Ectodermal cell (in vitro differentiated cells): ENCODE measurements around the gene PAXX.

ENCODE experiments used
- H3K27ac ChIP-seq: 2 replicates; pipeline ENCODE4 v1.7.0; 2013; ENCODE audit warnings: mild to moderate bottlenecking, low read depth, low read length; ENCODE audit not compliant: insufficient read depth, poor library complexity, severe bottlenecking
- H3K27me3 ChIP-seq: 2 replicates; pipeline ENCODE4 v1.7.0; 2013; ENCODE audit warnings: mild to moderate bottlenecking, low read length; ENCODE audit not compliant: insufficient read depth, control insufficient read depth, poor library complexity, severe bottlenecking
- H3K36me3 ChIP-seq: one replicate; pipeline ENCODE4 v1.7.0; 2013; ENCODE audit warnings: low read length; ENCODE audit not compliant: control insufficient read depth, insufficient read depth
- H3K4me1 ChIP-seq: one replicate; pipeline ENCODE4 v1.7.0; 2013; ENCODE audit warnings: low read length; ENCODE audit not compliant: control insufficient read depth, insufficient read depth
- H3K4me3 ChIP-seq: 2 replicates; pipeline ENCODE4 v1.7.0; 2013; ENCODE audit warnings: low read depth, low read length, control low read depth; ENCODE audit not compliant: insufficient read depth
- H3K9me3 ChIP-seq: 2 replicates; pipeline ENCODE4 v1.7.0; 2013; ENCODE audit warnings: mild to moderate bottlenecking, low read length, moderate library complexity; ENCODE audit not compliant: control insufficient read depth
- WGBS, 2 experiments: methylation state at CpG; one replicate each; pipeline ENCODE4 v1.1.7; 2013; ENCODE audit warnings: missing lambda C conversion rate in 2 of 2; 5-methylcytosine and 5-hydroxymethylcytosine counted together

The PAXX gene

DNA sequence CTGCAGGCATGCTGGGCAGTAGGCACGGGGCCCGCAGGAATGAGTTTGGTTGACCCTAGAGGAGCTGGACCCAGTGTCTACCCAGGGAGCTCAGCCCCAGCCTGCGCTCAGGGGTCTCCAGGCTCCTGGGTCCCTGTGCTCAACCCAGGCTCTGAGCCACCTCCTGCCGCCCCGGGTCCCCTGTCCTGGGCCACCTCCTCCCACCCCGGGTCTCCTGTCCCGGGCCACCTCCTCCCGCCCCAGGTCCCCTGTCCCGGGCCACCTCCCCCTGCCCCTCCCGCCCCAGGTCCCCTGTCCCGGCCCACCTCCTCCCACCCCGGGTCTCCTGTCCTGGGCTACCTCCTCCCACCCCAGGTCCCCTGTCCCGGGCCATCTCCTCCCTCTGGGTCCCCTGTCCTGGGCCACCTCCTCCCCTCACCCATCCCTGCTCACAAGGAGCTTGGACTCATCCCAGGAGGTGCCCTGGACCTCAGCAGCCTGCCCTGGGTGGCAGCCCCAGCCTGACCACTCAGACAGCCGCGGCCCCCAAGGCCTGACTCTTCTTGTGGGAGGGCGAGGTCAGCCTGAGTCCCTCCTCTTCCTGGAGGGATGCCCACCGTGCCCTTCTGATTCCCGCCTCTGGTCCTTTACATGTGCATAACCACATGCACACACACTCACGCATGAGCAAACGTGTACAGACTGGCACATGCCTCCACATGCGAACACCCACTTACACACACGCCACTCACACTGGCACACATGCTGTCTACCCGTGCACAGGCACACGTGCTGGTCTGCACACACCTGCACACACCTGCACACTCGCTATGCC is 37.7 kb upstream of the PAXX start:
- 90% methylated on average over 24 to 25 of the region's 25 CpGs for WGBS, 2 experiments
- Histone ChIP-seq H3K4me1 (peaks cover 9% of the 10 kb centered on the region), H3K27me3 (no peaks in the 10 kb centered on the region), H3K27ac (no peak overlapping the region), H3K36me3 (no peaks in the 10 kb centered on the region), H3K9me3 (no peaks in the 10 kb centered on the region), H3K4me3 (no peak overlapping the region)

DNA sequence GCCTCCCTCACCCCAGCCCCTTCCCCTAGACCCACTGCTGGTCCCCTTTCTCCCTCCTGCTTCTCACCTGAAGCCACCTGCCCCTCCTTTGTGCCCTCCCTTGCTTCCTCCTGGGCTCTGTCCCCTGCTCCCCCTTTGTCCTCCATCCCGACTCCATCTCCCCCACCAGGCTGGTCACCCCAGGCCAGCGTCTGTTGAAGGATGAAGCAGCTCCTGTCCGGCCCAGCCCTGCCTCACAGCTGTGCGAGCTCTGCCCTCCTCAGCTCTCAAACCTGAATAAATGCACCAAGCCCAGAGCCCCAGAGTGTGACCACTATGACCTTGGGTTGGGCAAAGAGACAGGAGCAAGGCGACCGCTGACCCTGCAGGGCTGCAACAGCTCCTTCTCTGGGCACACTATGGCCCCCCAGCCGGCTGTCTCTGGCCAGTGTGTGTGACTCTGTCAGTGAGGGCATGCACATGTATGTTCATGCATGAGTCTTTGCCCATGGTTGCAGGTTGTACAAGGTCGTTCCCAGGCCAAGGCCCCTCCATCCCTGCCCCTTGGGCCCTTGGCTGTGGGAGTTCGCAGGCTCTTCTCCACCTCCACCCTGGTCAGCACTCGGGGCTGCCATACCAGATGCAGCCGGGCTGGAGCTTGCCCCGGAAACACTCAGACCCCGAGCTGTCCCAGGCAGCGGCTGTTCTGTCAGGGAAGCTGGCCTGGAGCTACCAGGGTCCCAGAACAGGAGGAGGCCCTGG is 36.9 kb upstream of the PAXX start:
- no peaks in the 10 kb centered on the region for H3K36me3 ChIP-seq
- H3K4me3 ChIP-seq: no peak overlapping the region
- H3K27ac ChIP-seq: no peak overlapping the region
- no peaks in the 10 kb centered on the region for H3K9me3 ChIP-seq
- no peaks in the 10 kb centered on the region for H3K27me3 ChIP-seq
- H3K4me1 ChIP-seq: peaks cover 10% of the 10 kb centered on the region
- 87 to 90% methylated on average over 14 of the region's 14 CpGs for WGBS, 2 experiments

DNA sequence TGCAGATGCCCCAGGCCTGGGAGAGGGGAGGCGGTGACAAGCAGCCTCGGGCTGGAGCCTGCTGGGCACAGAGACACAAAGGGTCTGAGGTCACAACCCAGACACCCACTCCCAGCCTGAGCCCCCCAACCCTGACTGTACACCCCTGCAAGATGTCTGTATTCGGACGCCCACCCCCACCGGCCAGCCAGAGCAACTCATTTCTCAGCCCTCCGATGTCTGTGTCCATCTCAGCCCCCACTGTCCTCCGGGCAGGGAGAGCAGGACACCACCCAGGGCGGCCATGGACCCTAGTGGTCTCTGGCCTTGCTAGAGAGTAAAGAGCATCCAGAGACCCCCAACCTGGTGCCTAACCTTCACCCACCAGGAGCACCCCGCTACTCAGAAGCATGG is 36.3 kb upstream of the PAXX start:
- no peak overlapping the region for H3K4me3 ChIP-seq
- no peak overlapping the region for H3K27ac ChIP-seq
- no peaks in the 10 kb centered on the region for H3K9me3 ChIP-seq
- no peaks in the 10 kb centered on the region for H3K36me3 ChIP-seq
- H3K4me1 ChIP-seq: peaks cover 9% of the 10 kb centered on the region
- 91 to 94% methylated on average over 9 of the region's 9 CpGs for WGBS, 2 experiments
- no peaks in the 10 kb centered on the region for H3K27me3 ChIP-seq

DNA sequence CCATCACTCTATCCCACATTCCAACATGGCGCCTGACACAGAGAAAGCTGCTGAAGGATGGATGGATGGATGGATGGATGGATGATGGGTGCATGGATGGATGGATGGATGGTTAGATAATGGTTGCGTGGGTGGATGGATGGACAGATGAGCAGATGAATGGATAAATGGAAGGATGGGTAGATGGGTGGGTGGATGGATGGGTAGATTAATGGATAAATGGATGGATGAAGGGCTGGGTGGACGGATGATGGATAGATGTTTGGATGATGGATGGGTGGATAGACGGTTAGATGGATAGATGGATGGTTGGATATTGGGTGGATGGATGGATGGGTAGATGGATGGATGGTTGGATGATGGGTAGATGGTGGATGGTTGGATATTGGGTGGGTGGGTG is 35.6 kb upstream of the PAXX start:
- Histone ChIP-seq H3K9me3 (no peaks in the 10 kb centered on the region), H3K36me3 (no peaks in the 10 kb centered on the region), H3K4me1 (peaks cover 5% of the 10 kb centered on the region), H3K4me3 (no peak overlapping the region), H3K27ac (no peak overlapping the region), H3K27me3 (no peaks in the 10 kb centered on the region)
- WGBS, 2 experiments: 92 to 93% methylated on average over 4 of the region's 4 CpGs

DNA sequence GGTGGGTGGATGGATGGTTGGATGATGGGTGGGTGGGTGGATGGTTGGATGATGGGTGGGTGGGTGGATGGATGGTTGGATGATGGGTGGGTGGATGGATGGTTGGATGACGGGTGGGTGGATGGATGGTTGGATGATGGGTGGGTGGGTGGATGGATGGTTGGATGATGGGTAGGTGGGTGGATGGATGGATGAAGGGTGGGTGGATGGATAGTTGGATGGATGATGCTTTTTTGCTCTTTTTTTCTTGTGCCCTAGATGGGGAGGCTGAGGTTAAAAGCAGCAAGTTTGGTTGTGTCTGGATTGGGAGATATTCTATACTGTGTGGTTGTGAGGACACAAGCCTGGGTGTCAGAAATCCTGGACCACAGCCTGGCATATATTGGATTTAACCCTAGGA is 34.8 kb upstream of the PAXX start:
- WGBS, 2 experiments: 96 to 100% methylated on average over 1 of the region's 1 CpG
- no peak overlapping the region for H3K4me3 ChIP-seq
- H3K9me3 ChIP-seq: no peaks in the 10 kb centered on the region
- peaks cover 3% of the 10 kb centered on the region for H3K4me1 ChIP-seq
- H3K27me3 ChIP-seq: no peaks in the 10 kb centered on the region
- H3K36me3 ChIP-seq: no peaks in the 10 kb centered on the region
- no peak overlapping the region for H3K27ac ChIP-seq

DNA sequence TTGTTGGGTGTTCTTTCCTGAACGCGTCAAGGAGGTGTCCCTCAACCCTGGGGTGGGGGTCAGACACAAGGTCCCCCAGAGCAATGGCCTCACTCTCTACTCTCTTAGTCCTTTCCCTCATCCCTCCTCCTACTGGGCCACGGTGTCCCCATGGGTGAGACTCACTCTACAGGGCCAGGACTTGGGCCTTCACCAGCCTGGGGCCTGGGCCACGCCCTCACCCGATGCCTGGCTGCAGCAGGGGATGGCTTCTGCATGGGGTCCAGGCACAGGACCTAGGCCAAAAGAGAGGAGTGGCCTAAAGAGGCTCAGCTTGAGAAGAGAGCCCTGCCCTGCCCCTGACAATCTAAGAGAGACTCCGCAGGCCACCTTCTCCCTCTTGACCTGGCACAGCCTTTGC is 34.3 kb upstream of the PAXX start:
- H3K27me3 ChIP-seq: no peaks in the 10 kb centered on the region
- H3K9me3 ChIP-seq: no peaks in the 10 kb centered on the region
- H3K27ac ChIP-seq: no peak overlapping the region
- no peak overlapping the region for H3K4me3 ChIP-seq
- 91% methylated on average over 6 of the region's 6 CpGs for WGBS, 2 experiments
- H3K36me3 ChIP-seq: no peaks in the 10 kb centered on the region
- H3K4me1 ChIP-seq: peaks cover 3% of the 10 kb centered on the region

DNA sequence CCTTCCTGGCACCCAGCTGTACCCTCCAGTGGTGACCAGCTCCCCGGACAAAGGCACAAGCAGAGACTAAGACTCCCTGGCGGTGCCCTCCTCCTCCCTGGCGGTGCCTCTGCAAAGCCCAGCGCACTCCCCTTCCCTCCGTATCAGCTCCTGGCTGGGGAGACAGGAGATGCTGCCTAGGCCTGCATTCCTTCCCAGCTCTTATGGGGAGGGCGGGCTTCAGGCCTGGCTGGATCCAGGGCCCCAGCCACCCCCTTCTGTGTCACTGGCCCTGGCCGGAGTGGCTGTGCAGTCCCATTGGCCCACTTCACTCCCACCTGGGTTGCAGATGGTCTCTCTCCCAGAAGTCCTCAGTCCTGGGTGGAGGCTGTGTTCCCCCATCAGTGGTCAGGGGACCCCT is 33.7 kb upstream of the PAXX start:
- Histone ChIP-seq H3K27me3 (no peaks in the 10 kb centered on the region), H3K4me1 (peaks cover 3% of the 10 kb centered on the region), H3K9me3 (no peaks in the 10 kb centered on the region), H3K27ac (no peak overlapping the region), H3K4me3 (no peak overlapping the region), H3K36me3 (no peaks in the 10 kb centered on the region)
- WGBS, 2 experiments: 87 to 89% methylated on average over 7 of the region's 7 CpGs

DNA sequence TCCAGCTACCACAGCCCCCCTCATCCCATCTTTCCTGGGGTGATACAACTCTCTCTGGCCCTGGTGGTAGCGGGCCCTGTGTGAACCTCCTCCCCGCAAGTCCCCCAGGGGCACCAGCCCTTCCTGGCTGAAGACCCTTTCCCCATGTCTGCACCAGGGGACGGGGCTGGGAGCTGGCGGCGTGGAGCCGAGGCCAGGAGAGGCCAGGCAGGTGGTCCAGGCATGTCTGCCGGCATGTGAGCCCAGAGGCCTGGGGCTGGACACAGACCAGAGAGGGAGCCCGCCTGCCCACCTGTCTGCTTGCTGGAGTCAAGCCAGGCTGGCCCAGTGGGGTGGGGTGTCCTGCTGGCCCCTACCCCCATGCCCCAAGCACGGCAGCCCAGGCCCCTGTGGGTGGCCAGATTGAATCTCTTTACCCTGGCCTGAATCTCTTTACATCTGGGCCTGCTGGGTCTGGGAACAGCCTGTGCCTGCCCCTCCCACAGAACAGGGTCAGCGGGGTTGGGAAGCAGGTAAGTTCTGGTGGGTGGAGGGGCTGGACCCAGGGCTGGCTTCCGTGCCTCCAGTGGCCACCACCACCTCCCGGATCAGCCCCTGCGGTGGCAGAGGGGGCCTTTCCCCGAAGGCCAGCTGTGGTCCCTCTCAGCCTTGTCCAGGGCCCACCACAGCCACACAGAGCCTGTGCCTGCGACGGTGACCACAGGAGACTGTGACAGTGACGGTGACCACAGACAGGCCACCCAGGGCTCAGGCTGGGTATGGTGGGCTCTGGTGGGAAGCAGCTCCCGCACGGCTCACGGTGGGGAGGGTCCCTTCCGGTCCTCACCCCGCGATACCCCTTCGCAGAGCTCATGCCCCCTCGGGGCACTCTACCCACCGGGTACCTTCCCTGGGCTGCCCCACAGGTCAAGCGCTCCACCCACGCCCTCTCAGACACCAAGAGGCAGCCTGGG is 33.0 kb upstream of the PAXX start:
- no peak overlapping the region for H3K27ac ChIP-seq
- 88 to 90% methylated on average over 28 of the region's 28 CpGs for WGBS, 2 experiments
- peaks cover 5% of the 10 kb centered on the region for H3K4me1 ChIP-seq
- no peaks in the 10 kb centered on the region for H3K9me3 ChIP-seq
- H3K4me3 ChIP-seq: no peak overlapping the region
- no peaks in the 10 kb centered on the region for H3K36me3 ChIP-seq
- no peaks in the 10 kb centered on the region for H3K27me3 ChIP-seq

DNA sequence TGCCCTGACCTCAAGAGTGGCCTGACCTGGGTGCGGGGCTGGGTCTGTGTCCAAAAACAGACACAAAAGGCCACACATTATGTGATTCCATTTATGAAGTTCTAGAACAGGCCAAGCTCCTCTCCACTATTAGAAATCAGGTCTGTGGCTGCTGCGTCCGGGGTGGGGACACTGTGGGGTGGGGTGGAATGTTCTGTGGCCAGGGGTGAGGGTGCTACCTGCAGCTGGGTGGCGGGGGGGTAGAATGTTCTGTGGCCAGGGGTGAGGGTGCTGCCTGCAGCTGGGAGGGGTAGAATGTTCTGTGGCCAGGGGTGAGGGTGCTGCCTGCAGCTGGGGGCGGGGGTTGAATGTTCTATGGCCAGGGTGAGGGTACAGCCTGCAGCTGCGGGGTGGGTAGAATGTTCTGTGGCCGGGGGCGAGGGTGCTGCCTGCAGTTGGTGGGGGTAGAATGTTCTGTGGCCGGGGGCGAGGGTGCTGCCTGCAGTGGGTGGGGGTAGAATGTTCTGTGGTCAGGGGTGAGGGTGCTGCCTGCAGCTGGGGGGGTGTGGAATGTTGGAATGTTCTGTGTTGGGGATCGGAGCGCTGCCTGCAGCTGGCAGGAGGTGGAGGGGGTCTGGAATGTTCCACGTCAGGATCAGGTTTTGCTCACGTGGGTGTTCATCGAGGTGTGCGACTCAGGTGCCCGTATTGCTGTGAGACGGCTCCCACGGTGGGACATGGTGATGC is 31.8 kb upstream of the PAXX start:
- no peaks in the 10 kb centered on the region for H3K9me3 ChIP-seq
- no peaks in the 10 kb centered on the region for H3K36me3 ChIP-seq
- WGBS, 2 experiments: 93 to 95% methylated on average over 18 to 19 of the region's 19 CpGs
- peaks cover 10% of the 10 kb centered on the region for H3K4me1 ChIP-seq
- no peaks in the 10 kb centered on the region for H3K27me3 ChIP-seq
- H3K27ac ChIP-seq: no peak overlapping the region
- no peak overlapping the region for H3K4me3 ChIP-seq
